Fibroblast of lung (primary cell): ENCODE measurements around the gene ITPR1. TPM values are rescaled to one million over a fixed set of nuclear protein-coding genes. Genes with fewer than 3 reads are reported as not detected.

Experiments used
- DNase-seq, 2 donors: peaks; one replicate each; pipeline versions ENCODE4 v3.0.0 to v3.0.0-alpha.2; 2010; ENCODE audit warnings: low read depth in 2 of 2
- H2AFZ ChIP-seq: 2 replicates; pipeline ENCODE4 v1.5.1; 2012; ENCODE audit warnings: low read length, control low read depth, inconsistent platforms
- H3K27ac ChIP-seq: 2 replicates; pipeline ENCODE4 v1.5.1; 2011; ENCODE audit warnings: low read length, control low read depth; ENCODE audit not compliant: insufficient read depth
- H3K27me3 ChIP-seq: 2 replicates; pipeline ENCODE4 v1.5.1; 2011; ENCODE audit warnings: mild to moderate bottlenecking, low read length; ENCODE audit not compliant: control insufficient read depth, insufficient read depth
- H3K36me3 ChIP-seq: 2 replicates; pipeline ENCODE4 v1.5.1; 2011; ENCODE audit warnings: low read length; ENCODE audit not compliant: control insufficient read depth, insufficient read depth
- H3K4me1 ChIP-seq: 2 replicates; pipeline ENCODE4 v1.5.1; 2011; ENCODE audit warnings: low read length; ENCODE audit not compliant: control insufficient read depth, insufficient read depth; ENCODE audit errors: extremely low read depth
- H3K4me2 ChIP-seq: 2 replicates; pipeline ENCODE4 v1.5.1; 2011; ENCODE audit warnings: low read length, control low read depth; ENCODE audit not compliant: insufficient read depth; ENCODE audit errors: extremely low read depth
- H3K4me3 ChIP-seq, 4 experiments: fragments of 200-600 bp in 1 of 4; sonication (generic) in 1 of 4; replicated peaks in 1 of 4; 2 replicates each; pipeline ENCODE4 v1.5.1; 2011 to 2016; ENCODE audit warnings: low read length in 4 of 4, low read depth in 3 of 4, mild to moderate bottlenecking in 3 of 4, control low read depth in 2 of 4, inconsistent platforms in 1 of 4, mixed read lengths in 1 of 4; ENCODE audit not compliant: insufficient read depth in 1 of 4; ENCODE audit errors: control extremely low read depth in 1 of 4
- H3K79me2 ChIP-seq: 2 replicates; pipeline ENCODE4 v1.5.1; 2012; ENCODE audit warnings: mild to moderate bottlenecking, low read length, inconsistent platforms; ENCODE audit not compliant: control insufficient read depth, insufficient read depth
- H3K9ac ChIP-seq: 2 replicates; pipeline ENCODE4 v1.5.1; 2011; ENCODE audit warnings: mild to moderate bottlenecking, low read length, control low read depth; ENCODE audit not compliant: insufficient read depth
- H3K9me3 ChIP-seq: 2 replicates; pipeline ENCODE4 v1.5.1; 2012; ENCODE audit warnings: low read depth, low read length; ENCODE audit not compliant: control insufficient read depth, insufficient read depth
- H4K20me1 ChIP-seq: 2 replicates; pipeline ENCODE4 v1.5.1; 2011; ENCODE audit warnings: low read length; ENCODE audit not compliant: control insufficient read depth, insufficient read depth; ENCODE audit errors: extremely low read depth
- CTCF ChIP-seq, 2 donors: IDR thresholded peaks in 1 of 2; conservative IDR thresholded peaks in 1 of 2; 1 replicate in 1 of 2; 2 replicates in 1 of 2; pipeline ENCODE4 v1.5.1; 2011 to 2012; ENCODE audit warnings: low read length in 2 of 2, control low read depth in 1 of 2, inconsistent platforms in 1 of 2, low read depth in 1 of 2, mild to moderate bottlenecking in 1 of 2
- EZH2 ChIP-seq: IDR thresholded peaks from 2 replicates; pipeline ENCODE4 v1.5.1; 2012; ENCODE audit warnings: low read length, control low read depth, mild to moderate bottlenecking; ENCODE audit errors: missing control alignments
- polyA plus RNA-seq, 2 donors: library from polyadenylated mRNA; depleted of rRNA in 1 of 2; stranded (reverse) in 1 of 2; unstranded in 1 of 2; fragments of >200 nt; gene quantifications; 2 replicates each; pipeline ENCODE4 v1.2.1, GENCODE V29; 2011 to 2012; ENCODE audit warnings: missing spikeins in 1 of 2
- total RNA-seq: library from RNA; depleted of rRNA; stranded (reverse); fragments of >200 nt; gene quantifications from 2 replicates; pipeline ENCODE4 v1.2.1, GENCODE V29; 2014

Gene ITPR1
- total and polyA plus RNA-seq, 2 donors (not counting 1 experiment from before 2014, with no cell fraction given), result 19.2 to 87.0 TPM

GRCh38 chr3:4495294-4496086, 2.3 kb downstream of the ITPR1 start:
- Histone ChIP-seq H3K4me2 (peak overlapping the region; percentile 95), H3K4me1 (no peaks in the 10 kb centered on the region), H3K4me3 (peak overlapping the region in 2 of 4 experiments; percentile 88 to 95), H3K79me2 (no peaks in the 10 kb centered on the region), H3K36me3 (no peaks in the 10 kb centered on the region), H3K9me3 (no peaks in the 10 kb centered on the region), H4K20me1 (no peaks in the 10 kb centered on the region), H3K27ac (no peak overlapping the region), H3K27me3 (no peaks in the 10 kb centered on the region), H2AFZ (no peak overlapping the region), H3K9ac (no peak overlapping the region)
- DNase-seq, result peak in 1 of 2 donors; percentile 50
- TF ChIP-seq CTCF (conservative IDR thresholded peaks at IDR 0.05 in 1 of 2, IDR thresholded peaks at IDR 0.05 in 1 of 2; ENCODE audit: low read depth in 1 of 2, low read length in 2 of 2) (no peak), EZH2 (no peak)

GRCh38 chr3:4496087-4496452, 2.9 kb downstream of the ITPR1 start:
- no peak overlapping the region for H3K4me2 ChIP-seq
- H3K9me3 ChIP-seq, result no peaks in the 10 kb centered on the region
- no peak for DNase-seq
- H3K9ac ChIP-seq, result no peak overlapping the region
- no peaks in the 10 kb centered on the region for H3K27me3 ChIP-seq
- no peak overlapping the region for H2AFZ ChIP-seq
- no peak for TF ChIP-seq CTCF (conservative IDR thresholded peaks at IDR 0.05 in 1 of 2, IDR thresholded peaks at IDR 0.05 in 1 of 2; ENCODE audit: low read depth in 1 of 2, low read length in 2 of 2)
- TF ChIP-seq EZH2, result no peak
- no peaks in the 10 kb centered on the region for H3K4me1 ChIP-seq
- H3K27ac ChIP-seq, result no peak overlapping the region
- peak overlapping the region in 1 of 4 experiments; percentile 5 for H3K4me3 ChIP-seq
- H3K79me2 ChIP-seq, result no peaks in the 10 kb centered on the region
- H4K20me1 ChIP-seq, result no peaks in the 10 kb centered on the region
- no peaks in the 10 kb centered on the region for H3K36me3 ChIP-seq

GRCh38 chr3:4497005-4497692, 4.0 kb downstream of the ITPR1 start:
- Histone ChIP-seq H3K4me3 (no peak overlapping the region), H3K36me3 (no peaks in the 10 kb centered on the region), H3K4me1 (no peaks in the 10 kb centered on the region), H3K79me2 (no peaks in the 10 kb centered on the region), H4K20me1 (no peaks in the 10 kb centered on the region), H3K9me3 (no peaks in the 10 kb centered on the region), H3K9ac (no peak overlapping the region), H3K27me3 (no peaks in the 10 kb centered on the region), H3K4me2 (no peak overlapping the region), H2AFZ (no peak overlapping the region), H3K27ac (no peak overlapping the region)
- no peak for TF ChIP-seq CTCF (conservative IDR thresholded peaks at IDR 0.05 in 1 of 2, IDR thresholded peaks at IDR 0.05 in 1 of 2; ENCODE audit: low read depth in 1 of 2, low read length in 2 of 2)
- TF ChIP-seq EZH2, result no peak
- DNase-seq, result no peak
